Hepatocyte (in vitro differentiated cells): Measurements from ENCODE around the gene FOSL1. TPM values are rescaled to one million over a fixed set of nuclear protein-coding genes. Genes with fewer than 3 reads are reported as not detected.

Experiments
- DNase-seq: peaks from one replicate; pipeline ENCODE4 v3.0.0-alpha.2; 2016; ENCODE audit warnings: low spot score
- H2AFZ ChIP-seq: fragments of 200-600 bp; sonication (generic); 2 replicates; pipeline ENCODE4 v1.6.0; 2016; ENCODE audit warnings: antibody characterized with exemption, mild to moderate bottlenecking
- H3K27ac ChIP-seq: fragments of 200-600 bp; sonication (generic); 2 replicates; pipeline ENCODE4 v1.5.1; 2016; ENCODE audit warnings: mild to moderate bottlenecking
- H3K27me3 ChIP-seq: fragments of 200-600 bp; sonication (generic); 2 replicates; pipeline ENCODE4 v1.6.1; 2016
- H3K36me3 ChIP-seq: fragments of 200-600 bp; sonication (generic); replicated peaks from 2 replicates; pipeline ENCODE4 v1.5.1; 2016; ENCODE audit warnings: low read depth; ENCODE audit not compliant: insufficient read depth
- H3K4me1 ChIP-seq: fragments of 200-600 bp; sonication (generic); 2 replicates; pipeline ENCODE4 v1.5.1; 2016; ENCODE audit warnings: mild to moderate bottlenecking, moderate library complexity; ENCODE audit not compliant: insufficient read depth
- H3K4me2 ChIP-seq: fragments of 200-600 bp; sonication (generic); 2 replicates; pipeline ENCODE4 v1.6.0; 2016
- H3K4me3 ChIP-seq: fragments of 200-600 bp; sonication (generic); 2 replicates; pipeline ENCODE4 v1.5.1; 2016; ENCODE audit warnings: mild to moderate bottlenecking
- H3K79me2 ChIP-seq: fragments of 200-600 bp; sonication (generic); 2 replicates; pipeline ENCODE4 v1.6.0; 2017; ENCODE audit warnings: mild to moderate bottlenecking
- H3K9me2 ChIP-seq: fragments of 200-600 bp; sonication (generic); replicated peaks from 2 replicates; pipeline ENCODE4 v1.6.0; 2017; ENCODE audit warnings: mild to moderate bottlenecking; ENCODE audit not compliant: insufficient read depth
- H3K9me3 ChIP-seq: fragments of 200-600 bp; sonication (generic); 2 replicates; pipeline ENCODE4 v1.5.1; 2016; ENCODE audit warnings: low read depth, mild to moderate bottlenecking
- H4K20me1 ChIP-seq: fragments of 200-600 bp; sonication (generic); 2 replicates; pipeline ENCODE4 v1.6.0; 2016; ENCODE audit warnings: mild to moderate bottlenecking; ENCODE audit not compliant: insufficient read depth, poor library complexity, severe bottlenecking
- CTCF ChIP-seq: fragments of 200-600 bp; sonication (generic); IDR thresholded peaks from 2 replicates; pipeline ENCODE4 v1.5.1; 2016; ENCODE audit warnings: antibody characterized with exemption, mild to moderate bottlenecking; ENCODE audit not compliant: poor library complexity
- EZH2 ChIP-seq: fragments of 200-600 bp; sonication (generic); IDR thresholded peaks from 2 replicates; pipeline ENCODE4 v1.6.1; 2016; ENCODE audit warnings: antibody characterized with exemption, mild to moderate bottlenecking, borderline replicate concordance
- EZH2phosphoT487 ChIP-seq: fragments of 200-600 bp; sonication (generic); IDR thresholded peaks from one replicate; pipeline ENCODE4 v1.6.1; 2018; ENCODE audit warnings: antibody characterized with exemption, mild to moderate bottlenecking, low read depth, moderate library complexity; ENCODE audit not compliant: unreplicated experiment, severe bottlenecking
- WGBS: methylation state at CpG from one replicate; pipeline ENCODE4 v1.1.6; 2016; ENCODE audit warnings: low lambda C conversion rate; ENCODE audit errors: missing lambda C conversion rate; 5-methylcytosine and 5-hydroxymethylcytosine counted together
- polyA plus RNA-seq: library from polyadenylated mRNA; unstranded; fragments of >200 nt; fragmentation: Nextera tagmentation; extraction: Ambion mirVana; gene quantifications from 2 replicates; pipeline ENCODE4 v1.2.1, GENCODE V29; 2016
- total RNA-seq: library from RNA; depleted of rRNA; stranded (reverse); fragments of >200 nt; gene quantifications from 2 replicates; pipeline ENCODE4 v1.2.3, GENCODE V29; 2014

The FOSL1 gene
- total and polyA plus RNA-seq, 2 experiments from 2014 or later, result 4.5 to 16.5 TPM

GRCh38 chr11:65862941-65863888, 37.0 kb downstream of the FOSL1 start:
- no peaks in the 10 kb centered on the region for H3K9me3 ChIP-seq
- H3K4me3 ChIP-seq, result no peak overlapping the region
- H3K79me2 ChIP-seq, result peaks cover 21% of the 10 kb centered on the region
- H2AFZ ChIP-seq, result no peak overlapping the region
- H3K4me2 ChIP-seq, result no peak overlapping the region
- H3K4me1 ChIP-seq, result peaks cover 9% of the 10 kb centered on the region
- WGBS, result 96% methylated on average over 22 of the region's 24 CpGs
- no peak for DNase-seq
- H3K9me2 ChIP-seq, result no peaks in the 10 kb centered on the region
- H3K27me3 ChIP-seq, result no peaks in the 10 kb centered on the region
- TF ChIP-seq CTCF, result no peak
- TF ChIP-seq EZH2, result no peak
- no peak for TF ChIP-seq EZH2phosphoT487
- no peaks in the 10 kb centered on the region for H4K20me1 ChIP-seq
- no peak overlapping the region for H3K27ac ChIP-seq
- no peaks in the 10 kb centered on the region for H3K36me3 ChIP-seq

GRCh38 chr11:65862191-65862735, 37.9 kb downstream of the FOSL1 start:
- Histone ChIP-seq H3K4me3 (no peak overlapping the region), H3K9me2 (no peaks in the 10 kb centered on the region), H3K27me3 (no peaks in the 10 kb centered on the region), H3K9me3 (no peaks in the 10 kb centered on the region), H3K79me2 (peaks cover 25% of the 10 kb centered on the region), H3K36me3 (no peaks in the 10 kb centered on the region), H3K27ac (no peak overlapping the region), H3K4me1 (peaks cover 9% of the 10 kb centered on the region), H2AFZ (no peak overlapping the region), H4K20me1 (peaks cover 4% of the 10 kb centered on the region), H3K4me2 (peak overlapping the region; percentile 90)
- 78% methylated on average over 5 of the region's 5 CpGs for WGBS
- no peak for DNase-seq
- TF ChIP-seq EZH2phosphoT487 (no peak), CTCF (no peak), EZH2 (no peak)

DNA sequence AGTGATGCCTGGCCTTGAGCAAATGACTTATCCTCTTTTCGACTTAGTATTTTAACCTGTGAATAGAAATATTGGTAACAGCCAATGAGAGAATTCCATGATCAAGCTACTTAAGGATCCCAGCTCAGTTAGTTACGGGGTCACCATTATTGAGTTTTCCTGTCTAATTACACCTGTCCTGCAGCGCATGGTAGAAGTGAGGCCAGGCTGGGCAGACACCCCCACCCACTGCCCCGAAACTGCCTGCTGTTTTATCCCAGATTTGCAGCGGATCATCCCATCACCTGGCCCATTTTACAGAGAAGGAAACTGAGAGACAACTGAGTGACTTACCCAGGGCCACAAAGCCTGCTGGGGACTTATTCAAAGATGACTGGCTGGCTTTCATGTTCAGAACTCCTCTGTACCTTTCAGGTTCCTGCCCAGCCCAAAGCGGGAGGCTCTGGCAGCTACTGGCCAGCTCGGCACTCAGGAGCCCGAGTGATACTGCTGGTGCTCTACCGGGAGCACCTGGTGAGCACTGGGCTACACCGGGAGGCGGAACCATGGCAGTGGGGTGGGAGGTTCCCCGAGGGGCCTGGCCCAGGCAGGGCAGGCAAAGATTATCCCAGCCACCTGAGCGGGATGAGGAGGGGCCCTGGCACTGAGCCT, 38.5 kb downstream of the FOSL1 start:
- no peak for DNase-seq
- peaks cover 9% of the 10 kb centered on the region for H4K20me1 ChIP-seq
- H3K4me1 ChIP-seq, result peaks cover 9% of the 10 kb centered on the region
- TF ChIP-seq EZH2phosphoT487, result no peak
- no peak for TF ChIP-seq CTCF
- TF ChIP-seq EZH2, result no peak
- WGBS, result 91% methylated on average over 13 of the region's 13 CpGs
- peaks cover 31% of the 10 kb centered on the region for H3K79me2 ChIP-seq
- H3K4me2 ChIP-seq, result peak overlapping the region; percentile 90
- H3K27ac ChIP-seq, result peak overlapping the region; percentile 97
- no peak overlapping the region for H2AFZ ChIP-seq
- H3K4me3 ChIP-seq, result peak overlapping the region; percentile 96
- H3K27me3 ChIP-seq, result no peaks in the 10 kb centered on the region
- no peaks in the 10 kb centered on the region for H3K9me3 ChIP-seq
- H3K9me2 ChIP-seq, result no peaks in the 10 kb centered on the region
- H3K36me3 ChIP-seq, result no peaks in the 10 kb centered on the region
